GM23338 (cell line): Measurements from ENCODE around the gene ELFN1. TPM values are rescaled to one million over a fixed set of nuclear protein-coding genes. Genes with fewer than 3 reads are reported as not detected.

Source experiments
- ATAC-seq: fragments of 200-7000 bp; cut with Tn5 transposase; 3 replicates; pipeline ENCODE4 v1.9.1; 2020
- DNase-seq: peaks from one replicate; pipeline ENCODE4 v3.0.0-alpha.2; 2015; ENCODE audit warnings: low spot score
- H2AFZ ChIP-seq: fragments of 200-600 bp; sonication (generic); 2 replicates; pipeline ENCODE4 v1.8.0; 2016; ENCODE audit warnings: antibody characterized with exemption, mild to moderate bottlenecking, moderate library complexity
- H3F3A ChIP-seq: fragments of 200-600 bp; sonication (generic); replicated peaks from 2 replicates; pipeline ENCODE4 v1.8.0; 2017; ENCODE audit warnings: antibody characterized with exemption, mixed run types, low read depth
- H3K27ac ChIP-seq: fragments of 200-600 bp; sonication (generic); 2 replicates; pipeline ENCODE4 v1.6.1; 2016; ENCODE audit warnings: low read depth
- H3K27me3 ChIP-seq: fragments of 200-600 bp; sonication (generic); 2 replicates; pipeline ENCODE4 v1.8.0; 2016; ENCODE audit warnings: mild to moderate bottlenecking, mixed run types, moderate library complexity; ENCODE audit not compliant: insufficient read depth
- H3K36me3 ChIP-seq: fragments of 200-600 bp; sonication (generic); 2 replicates; pipeline ENCODE4 v1.8.0; 2016; ENCODE audit warnings: mild to moderate bottlenecking; ENCODE audit not compliant: insufficient read depth
- H3K4me1 ChIP-seq: fragments of 200-600 bp; sonication (generic); 2 replicates; pipeline ENCODE4 v1.8.0; 2016; ENCODE audit warnings: mild to moderate bottlenecking, moderate library complexity; ENCODE audit not compliant: insufficient read depth
- H3K4me2 ChIP-seq: fragments of 200-600 bp; sonication (generic); 2 replicates; pipeline ENCODE4 v1.7.1; 2017; ENCODE audit warnings: mixed run types
- H3K4me3 ChIP-seq: fragments of 200-600 bp; sonication (generic); 2 replicates; pipeline ENCODE4 v1.6.1; 2016; ENCODE audit warnings: mixed run types
- H3K79me2 ChIP-seq: fragments of 200-600 bp; sonication (generic); replicated peaks from 2 replicates; pipeline ENCODE4 v1.8.0; 2017; ENCODE audit warnings: mild to moderate bottlenecking; ENCODE audit not compliant: insufficient read depth
- H3K9me2 ChIP-seq: fragments of 200-600 bp; sonication (generic); 2 replicates; pipeline ENCODE4 v1.8.0; 2017; ENCODE audit not compliant: insufficient read depth
- H4K20me1 ChIP-seq: fragments of 200-600 bp; sonication (generic); replicated peaks from 2 replicates; pipeline ENCODE4 v1.8.0; 2017; ENCODE audit warnings: mild to moderate bottlenecking; ENCODE audit not compliant: insufficient read depth
- H3K27ac Mint-ChIP-seq: 2 replicates; pipeline ENCODE4 v1.8.0; 2020; ENCODE audit warnings: inconsistent platforms, mild to moderate bottlenecking, moderate library complexity, mixed read lengths
- H3K27me3 Mint-ChIP-seq: 3 replicates; pipeline ENCODE4 v1.8.0; 2022; ENCODE audit warnings: low read depth, mild to moderate bottlenecking, moderate library complexity, mixed read lengths, inconsistent platforms; ENCODE audit not compliant: insufficient read depth, poor library complexity
- H3K36me3 Mint-ChIP-seq: 3 replicates; pipeline ENCODE4 v1.8.0; 2021; ENCODE audit warnings: low read depth, mild to moderate bottlenecking, inconsistent platforms, moderate library complexity, mixed read lengths
- H3K4me1 Mint-ChIP-seq: 3 replicates; pipeline ENCODE4 v1.8.0; 2020; ENCODE audit warnings: mild to moderate bottlenecking, inconsistent platforms, mixed read lengths
- H3K4me3 Mint-ChIP-seq: 3 replicates; pipeline ENCODE4 v1.8.0; 2021; ENCODE audit warnings: moderate library complexity, mild to moderate bottlenecking, inconsistent platforms, mixed read lengths
- H3K9me3 Mint-ChIP-seq: 3 replicates; pipeline ENCODE4 v1.8.0; 2020; ENCODE audit warnings: moderate library complexity, mild to moderate bottlenecking, inconsistent platforms, mixed read lengths
- EZH2 ChIP-seq: fragments of 200-600 bp; sonication (generic); IDR thresholded peaks from one replicate; pipeline ENCODE4 v1.8.0; 2017; ENCODE audit warnings: antibody characterized with exemption, mild to moderate bottlenecking, low read depth; ENCODE audit not compliant: unreplicated experiment
- EZH2phosphoT487 ChIP-seq: fragments of 200-600 bp; sonication (generic); IDR thresholded peaks from one replicate; pipeline ENCODE4 v1.8.1; 2018; ENCODE audit warnings: antibody characterized with exemption; ENCODE audit not compliant: unreplicated experiment
- polyA plus RNA-seq: library from polyadenylated mRNA; unstranded; fragments of >200 nt; fragmentation: Nextera tagmentation; extraction: Ambion mirVana; gene quantifications from 2 replicates; pipeline ENCODE4 v1.2.1, GENCODE V29; 2016
- total RNA-seq: library from RNA; depleted of rRNA; stranded (reverse); fragments of >200 nt; shearing (Covaris generic); gene quantifications from 2 replicates; pipeline ENCODE4 v1.2.3, GENCODE V29; 2014
- TF ChIP-seq, protein P1 (sequence below): IDR thresholded peaks from one replicate; pipeline ENCODE4 v1.6.1; 2018; ENCODE audit warnings: antibody characterized with exemption; ENCODE audit not compliant: unreplicated experiment
- TF ChIP-seq, protein P2 (sequence below): IDR thresholded peaks from 2 replicates; pipeline ENCODE4 v1.6.1; 2016; ENCODE audit warnings: antibody characterized with exemption

Gene ELFN1
- total and polyA plus RNA-seq, 2 experiments from 2014 or later = 0.08 to 3.5 TPM

DNA sequence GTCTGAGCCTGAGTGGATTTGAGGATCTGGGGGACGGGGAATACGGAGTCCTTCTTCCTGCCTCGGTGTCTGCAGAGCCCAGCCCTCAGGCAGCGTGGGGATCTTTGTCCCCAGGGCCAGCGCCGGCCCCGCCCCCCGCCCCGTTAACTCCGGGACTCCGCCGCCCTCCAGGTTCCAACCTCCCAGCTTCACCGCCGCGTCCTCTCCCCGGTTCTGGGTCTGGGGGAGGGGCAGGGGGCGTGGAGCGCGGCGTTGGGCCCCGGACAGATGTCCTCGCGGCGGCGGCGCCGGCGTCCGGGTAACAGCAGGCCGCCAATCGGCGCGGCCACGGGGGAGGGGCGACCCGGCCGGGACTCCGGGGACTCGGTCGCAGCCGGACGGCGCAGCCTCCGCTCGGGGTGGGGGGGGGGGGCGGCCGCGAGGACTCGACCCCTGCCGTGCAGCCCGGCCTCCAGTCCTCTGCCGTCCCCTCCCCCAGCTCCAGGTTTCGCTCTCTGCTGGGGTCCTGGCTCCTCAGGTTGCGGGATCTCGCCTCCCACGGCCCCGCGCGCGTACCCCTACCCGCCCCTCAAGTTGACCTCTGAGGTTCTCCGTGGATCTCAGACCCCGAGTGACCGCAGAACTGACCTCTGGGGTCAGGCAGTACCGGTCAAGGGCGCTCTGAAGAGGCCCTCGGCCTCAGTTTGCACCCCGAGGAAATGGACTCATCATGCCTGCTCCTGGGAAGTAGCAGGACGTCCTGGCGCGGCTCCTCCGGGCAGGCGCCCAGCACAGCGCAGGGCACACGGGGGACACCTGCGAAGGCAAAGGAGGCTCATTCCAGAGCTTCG is 2.3 kb upstream of the ELFN1 start:
- no peaks in the 10 kb centered on the region for H3K9me2 ChIP-seq
- H3K4me2 ChIP-seq = peak overlapping the region; percentile 81
- H4K20me1 ChIP-seq = no peaks in the 10 kb centered on the region
- H3K27ac Mint-ChIP-seq = no peak overlapping the region
- TF ChIP-seq EZH2 (peak; percentile 83), EZH2phosphoT487 (peak; percentile 41)
- TF ChIP-seq, protein P1, sequence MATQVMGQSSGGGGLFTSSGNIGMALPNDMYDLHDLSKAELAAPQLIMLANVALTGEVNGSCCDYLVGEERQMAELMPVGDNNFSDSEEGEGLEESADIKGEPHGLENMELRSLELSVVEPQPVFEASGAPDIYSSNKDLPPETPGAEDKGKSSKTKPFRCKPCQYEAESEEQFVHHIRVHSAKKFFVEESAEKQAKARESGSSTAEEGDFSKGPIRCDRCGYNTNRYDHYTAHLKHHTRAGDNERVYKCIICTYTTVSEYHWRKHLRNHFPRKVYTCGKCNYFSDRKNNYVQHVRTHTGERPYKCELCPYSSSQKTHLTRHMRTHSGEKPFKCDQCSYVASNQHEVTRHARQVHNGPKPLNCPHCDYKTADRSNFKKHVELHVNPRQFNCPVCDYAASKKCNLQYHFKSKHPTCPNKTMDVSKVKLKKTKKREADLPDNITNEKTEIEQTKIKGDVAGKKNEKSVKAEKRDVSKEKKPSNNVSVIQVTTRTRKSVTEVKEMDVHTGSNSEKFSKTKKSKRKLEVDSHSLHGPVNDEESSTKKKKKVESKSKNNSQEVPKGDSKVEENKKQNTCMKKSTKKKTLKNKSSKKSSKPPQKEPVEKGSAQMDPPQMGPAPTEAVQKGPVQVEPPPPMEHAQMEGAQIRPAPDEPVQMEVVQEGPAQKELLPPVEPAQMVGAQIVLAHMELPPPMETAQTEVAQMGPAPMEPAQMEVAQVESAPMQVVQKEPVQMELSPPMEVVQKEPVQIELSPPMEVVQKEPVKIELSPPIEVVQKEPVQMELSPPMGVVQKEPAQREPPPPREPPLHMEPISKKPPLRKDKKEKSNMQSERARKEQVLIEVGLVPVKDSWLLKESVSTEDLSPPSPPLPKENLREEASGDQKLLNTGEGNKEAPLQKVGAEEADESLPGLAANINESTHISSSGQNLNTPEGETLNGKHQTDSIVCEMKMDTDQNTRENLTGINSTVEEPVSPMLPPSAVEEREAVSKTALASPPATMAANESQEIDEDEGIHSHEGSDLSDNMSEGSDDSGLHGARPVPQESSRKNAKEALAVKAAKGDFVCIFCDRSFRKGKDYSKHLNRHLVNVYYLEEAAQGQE = no peak
- no peaks in the 10 kb centered on the region for H3K79me2 ChIP-seq
- peaks cover 87% of the 10 kb centered on the region for H3K27me3 ChIP-seq
- no peaks in the 10 kb centered on the region for H3K36me3 Mint-ChIP-seq
- peak overlapping the region; percentile 65 for H3K4me3 ChIP-seq
- DNase-seq = peak; percentile 50
- H3K4me3 Mint-ChIP-seq = peak overlapping the region; percentile 65
- H3K9me3 Mint-ChIP-seq = no peaks in the 10 kb centered on the region; the same call in 2 of the 3 replicates
- peaks cover 19% of the 10 kb centered on the region; the same call in 1 of the 2 replicates for H3K4me1 ChIP-seq
- peaks cover 7% of the 10 kb centered on the region for H3K4me1 Mint-ChIP-seq
- no peak overlapping the region for H3K27ac ChIP-seq
- H3F3A ChIP-seq = no peaks in the 10 kb centered on the region
- no peaks in the 10 kb centered on the region for H3K36me3 ChIP-seq
- H3K27me3 Mint-ChIP-seq = peaks cover 59% of the 10 kb centered on the region
- no peak for ATAC-seq
- 0 out of 2 replicates have a peak overlapping the region, but pooled peaks have one; percentile 52 for H2AFZ ChIP-seq

DNA sequence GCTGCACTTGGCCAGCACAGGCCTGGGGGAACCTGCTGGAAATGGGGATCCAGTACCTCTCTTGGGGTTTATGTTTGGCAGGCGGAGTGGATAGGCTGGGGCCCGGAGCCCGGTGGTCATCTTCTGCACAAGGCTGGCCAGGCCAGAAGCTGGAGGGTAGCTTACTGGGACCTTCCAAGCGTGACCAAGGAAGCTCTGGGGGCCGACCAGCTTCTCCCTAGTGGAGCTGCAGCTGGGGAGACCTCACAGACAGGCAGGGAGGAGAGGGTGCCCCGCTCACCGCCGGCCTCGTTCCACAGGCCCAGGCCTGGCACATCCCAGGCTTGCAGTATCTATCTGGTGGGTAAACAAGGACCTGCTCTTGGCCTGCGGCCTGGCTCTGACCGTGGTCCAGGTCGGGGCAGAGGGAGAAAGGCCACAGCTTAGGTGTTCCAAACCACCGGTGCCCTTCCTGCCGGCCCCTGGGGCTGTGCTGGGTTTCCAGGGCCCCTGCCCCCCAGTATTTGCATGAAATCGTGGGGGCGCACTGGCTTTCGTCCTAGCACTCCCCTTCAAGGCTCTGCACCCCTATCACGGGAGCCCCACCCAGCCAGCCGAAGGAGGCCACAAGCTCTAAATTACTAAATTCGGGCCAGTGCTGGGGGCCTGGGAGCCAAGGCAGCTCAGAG is 1.5 kb upstream of the ELFN1 start:
- H3K4me2 ChIP-seq = peak overlapping the region; percentile 76
- no peak overlapping the region for H3K27ac ChIP-seq
- DNase-seq (peak; percentile 32), ATAC-seq (peak; percentile 1)
- H3F3A ChIP-seq = no peaks in the 10 kb centered on the region
- no peaks in the 10 kb centered on the region for H3K79me2 ChIP-seq
- Mint-ChIP-seq H3K4me3 (peak overlapping the region; percentile 65), H3K27me3 (peaks cover 54% of the 10 kb centered on the region), H3K9me3 (no peaks in the 10 kb centered on the region), H3K36me3 (no peaks in the 10 kb centered on the region), H3K4me1 (peaks cover 5% of the 10 kb centered on the region; the same call in 2 of the 3 replicates), H3K27ac (no peak overlapping the region)
- H3K9me2 ChIP-seq = no peaks in the 10 kb centered on the region
- H2AFZ ChIP-seq = peak overlapping the region; percentile 69; the same call in 1 of the 2 replicates
- H3K36me3 ChIP-seq = no peaks in the 10 kb centered on the region
- peaks cover 14% of the 10 kb centered on the region; the same call in 1 of the 2 replicates for H3K4me1 ChIP-seq
- H3K4me3 ChIP-seq = peak overlapping the region; percentile 65
- peak; percentile 74 for TF ChIP-seq EZH2
- TF ChIP-seq, protein P2, sequence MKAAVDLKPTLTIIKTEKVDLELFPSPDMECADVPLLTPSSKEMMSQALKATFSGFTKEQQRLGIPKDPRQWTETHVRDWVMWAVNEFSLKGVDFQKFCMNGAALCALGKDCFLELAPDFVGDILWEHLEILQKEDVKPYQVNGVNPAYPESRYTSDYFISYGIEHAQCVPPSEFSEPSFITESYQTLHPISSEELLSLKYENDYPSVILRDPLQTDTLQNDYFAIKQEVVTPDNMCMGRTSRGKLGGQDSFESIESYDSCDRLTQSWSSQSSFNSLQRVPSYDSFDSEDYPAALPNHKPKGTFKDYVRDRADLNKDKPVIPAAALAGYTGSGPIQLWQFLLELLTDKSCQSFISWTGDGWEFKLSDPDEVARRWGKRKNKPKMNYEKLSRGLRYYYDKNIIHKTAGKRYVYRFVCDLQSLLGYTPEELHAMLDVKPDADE = no peak
- no peaks in the 10 kb centered on the region for H4K20me1 ChIP-seq
- H3K27me3 ChIP-seq = peaks cover 80% of the 10 kb centered on the region
